Urinary bladder (tissue), 4 donors: Measurements from ENCODE around the gene CCDC110. TPM values are rescaled to one million over a fixed set of nuclear protein-coding genes. Genes with fewer than 3 reads are reported as not detected.

Source experiments
- DNase-seq: peaks from one replicate; pipeline ENCODE4 v3.0.0-alpha.2; 2015; ENCODE audit errors: extremely low spot score
- H3K27ac ChIP-seq: one replicate; pipeline ENCODE4 v1.5.1; 2013; ENCODE audit warnings: low read depth, mild to moderate bottlenecking, moderate library complexity
- H3K36me3 ChIP-seq: one replicate; pipeline ENCODE4 v1.6.1; 2013; ENCODE audit warnings: mild to moderate bottlenecking, moderate library complexity; ENCODE audit not compliant: insufficient read depth
- H3K4me1 ChIP-seq: one replicate; pipeline ENCODE4 v1.6.1; 2013; ENCODE audit warnings: mild to moderate bottlenecking, moderate library complexity; ENCODE audit not compliant: insufficient read depth
- H3K4me3 ChIP-seq: one replicate; pipeline ENCODE4 v1.5.1; 2013; ENCODE audit warnings: low read depth, low read length
- WGBS: extraction: QIAGEN DNeasy Blood & Tissue Kit; methylation state at CpG from one replicate; pipeline ENCODE4 v1.1.7; 2013; 5-methylcytosine and 5-hydroxymethylcytosine counted together
- polyA plus RNA-seq: library from polyadenylated mRNA; stranded (reverse); fragments of 200-250 nt; gene quantifications from one replicate; pipeline ENCODE4 v1.2.3, GENCODE V29; 2013
- small RNA-seq: library from RNA; depleted of rRNA; stranded (forward); fragments of <200 nt; gene quantifications from one replicate; pipeline ENCODE3, GENCODE V24; 2014
- total RNA-seq: library from RNA; depleted of rRNA; stranded (reverse); fragments of >200 nt; gene quantifications from one replicate; pipeline ENCODE4 v1.2.3, GENCODE V29; 2014
- donor health status: healthy with polysubstance abuse.
- donor health status: healthy.

CCDC110 gene
- total and polyA plus RNA-seq, 2 donors = 2.0 to 18.2 TPM

DNA sequence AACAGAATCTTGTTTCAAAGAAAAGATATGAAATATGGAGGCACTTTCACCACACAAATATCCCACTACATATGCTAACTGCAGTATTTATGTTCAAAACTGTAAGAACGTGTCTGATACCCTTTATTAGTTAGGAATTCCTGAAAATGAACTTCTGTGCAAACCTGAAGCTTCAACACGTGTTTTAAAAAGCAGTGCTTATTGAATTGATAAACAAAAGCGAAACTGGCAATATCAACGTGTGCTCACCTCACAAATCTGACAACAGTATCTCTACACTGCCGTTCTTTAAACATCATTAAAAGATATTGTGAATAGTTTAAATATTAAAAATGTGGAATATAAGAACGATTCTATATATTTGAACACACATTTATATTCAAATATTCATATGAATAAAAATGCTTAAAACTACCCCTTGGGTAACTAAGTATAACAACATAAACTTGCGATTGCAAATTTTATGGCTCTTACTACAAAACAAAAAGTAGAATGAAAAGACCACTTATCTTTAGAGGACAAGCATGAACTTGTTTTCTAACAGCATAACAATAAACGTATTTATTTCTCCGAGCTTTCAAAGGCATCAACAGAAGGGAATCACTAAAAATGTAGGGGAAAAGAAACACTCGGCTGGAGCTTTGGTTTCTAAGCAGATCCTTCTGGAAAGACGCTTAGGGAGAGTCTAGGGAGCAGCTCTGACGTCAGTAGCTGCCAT lies 76.1 kb downstream of the CCDC110 start, which contains the start of gene LRP2BP:
Gene LRP2BP, minus strand, starts transcription at position 687 of the 718 bp plus-strand sequence. CDS start 17,738 bp downstream, outside the sequence.
- Histone ChIP-seq H3K4me1 (no peaks in the 10 kb centered on the region), H3K27ac (peak within 1 kb of the TSS; percentile 99), H3K36me3 (peaks cover 2% of the 10 kb centered on the region), H3K4me3 (peak within 1 kb of the TSS; percentile 64)
- WGBS = 4% methylated on average over 12 of the region's 12 CpGs
- DNase-seq = peak; percentile 83

Small RNA genes within 50 kb of the gene (small RNA-seq; reads per million reads assigned to genes)
- not detected for gene RF00019

Other genes starting within 250 kb of the CCDC110 start
- 5.4 TPM for gene LRP2BP, start 75.8 kb downstream of the CCDC110 start, total RNA-seq
- 0.41 TPM for gene LRP2BP, start 75.8 kb downstream of the CCDC110 start, polyA plus RNA-seq
- 27.3 TPM for gene ANKRD37, start 74.9 kb downstream of the CCDC110 start, total RNA-seq
- 19.9 TPM for gene ANKRD37, start 74.9 kb downstream of the CCDC110 start, polyA plus RNA-seq
- 77.2 TPM for gene UFSP2, start 45.8 kb downstream of the CCDC110 start, total RNA-seq
- gene UFSP2, start 45.8 kb downstream of the CCDC110 start, polyA plus RNA-seq = 36.4 TPM
- gene PDLIM3, start 63.8 kb upstream of the CCDC110 start, total RNA-seq = 456 TPM
- gene PDLIM3, start 63.8 kb upstream of the CCDC110 start, polyA plus RNA-seq = 358 TPM